Transverse colon (tissue), 4 donors: ENCODE data around the gene BRME1. TPM values are rescaled to one million over a fixed set of nuclear protein-coding genes. Genes with fewer than 3 reads are reported as not detected.

Source experiments
- DNase-seq: peaks from one replicate; pipeline ENCODE4 v3.0.0-alpha.2; 2019
- H3K27ac ChIP-seq, 4 donors: fragments of 200-600 bp; sonication (generic); 2 replicates each; pipeline ENCODE4 v1.5.1; 2016 to 2018; ENCODE audit warnings: inconsistent platforms in 4 of 4
- H3K27me3 ChIP-seq: fragments of 200-600 bp; sonication (generic); 2 replicates; pipeline ENCODE4 v1.5.1; 2017; ENCODE audit warnings: inconsistent platforms
- H3K36me3 ChIP-seq, 4 donors: fragments of 200-600 bp; sonication (generic); 2 replicates each; pipeline ENCODE4 v1.5.1; 2017 to 2019; ENCODE audit warnings: inconsistent platforms in 4 of 4
- H3K4me1 ChIP-seq, 4 donors: fragments of 200-600 bp; sonication (generic); 2 replicates each; pipeline ENCODE4 v1.5.1; 2017 to 2020; ENCODE audit warnings: inconsistent platforms in 4 of 4
- H3K4me3 ChIP-seq, 4 donors: fragments of 200-600 bp; sonication (generic); 1 replicate in 1 of 4; 2 replicates in 3 of 4; pipeline versions ENCODE4 v1.5.1 to v1.6.1; 2017 to 2019; ENCODE audit warnings: inconsistent platforms in 4 of 4
- H3K9me3 ChIP-seq, 2 donors: fragments of 200-600 bp; sonication (generic); 2 replicates each; pipeline ENCODE4 v1.5.1; 2017 to 2019; ENCODE audit warnings: inconsistent platforms in 2 of 2
- EP300 ChIP-seq: sonication (generic); formaldehyde crosslinking; IDR thresholded peaks from one replicate; pipeline ENCODE4 v1.6.1; 2017; ENCODE audit warnings: antibody characterized with exemption, low read depth
- POLR2A ChIP-seq: fragments of 450-650 bp; IDR thresholded peaks from one replicate; pipeline ENCODE4 v1.6.1; 2016; ENCODE audit warnings: antibody characterized with exemption, mild to moderate bottlenecking, moderate library complexity
- POLR2AphosphoS5 ChIP-seq, 3 donors: sonication (generic); formaldehyde crosslinking; IDR thresholded peaks; one replicate each; pipeline ENCODE4 v1.6.1; 2016; ENCODE audit warnings: antibody characterized with exemption in 3 of 3
- WGBS, 2 donors: methylation state at CpG; one replicate each; pipeline ENCODE4 v1.1.5; 2018; ENCODE audit warnings: low coverage in 1 of 2; 5-methylcytosine and 5-hydroxymethylcytosine counted together
- in situ Hi-C, 4 donors: fragments of 200-750 bp; cut with MboI; loops; one replicate each; pipeline versions ENCODE4 v1.15.0 to v1.15.1; 2017; ENCODE audit warnings: low sequenced_read_pairs in 3 of 4, low pct_ligation_motif_present in 1 of 4, low pct_unique_long_range_greater_than_20kb in 1 of 4
- intact Hi-C: fragments of 100-400 bp; cut with DNase I; formaldehyde crosslinking; loops from one replicate; pipeline ENCODE4 v1.15.1; 2023; ENCODE audit warnings: low total_unique reads
- total RNA-seq, 4 donors: library from RNA; depleted of rRNA; stranded (reverse); fragments of >200 nt; gene quantifications; one replicate each; pipeline ENCODE4 v1.1.0, GENCODE V29; 2016
- TF ChIP-seq, protein P1 (sequence below), 5 experiments: fragments of 200-600 bp in 3 of 5; fragments of 450-650 bp in 2 of 5; sonication (generic) in 3 of 5; IDR thresholded peaks; 1 replicate in 2 of 5; 2 replicates in 3 of 5; pipeline ENCODE4 v1.5.1; 2016 to 2017; ENCODE audit warnings: antibody characterized with exemption in 5 of 5, inconsistent platforms in 3 of 5, mild to moderate bottlenecking in 2 of 5, moderate library complexity in 1 of 5

The BRME1 gene
- total RNA-seq, 4 donors from 2014 or later: 5.2 to 102 (median 6.7) TPM

DNA sequence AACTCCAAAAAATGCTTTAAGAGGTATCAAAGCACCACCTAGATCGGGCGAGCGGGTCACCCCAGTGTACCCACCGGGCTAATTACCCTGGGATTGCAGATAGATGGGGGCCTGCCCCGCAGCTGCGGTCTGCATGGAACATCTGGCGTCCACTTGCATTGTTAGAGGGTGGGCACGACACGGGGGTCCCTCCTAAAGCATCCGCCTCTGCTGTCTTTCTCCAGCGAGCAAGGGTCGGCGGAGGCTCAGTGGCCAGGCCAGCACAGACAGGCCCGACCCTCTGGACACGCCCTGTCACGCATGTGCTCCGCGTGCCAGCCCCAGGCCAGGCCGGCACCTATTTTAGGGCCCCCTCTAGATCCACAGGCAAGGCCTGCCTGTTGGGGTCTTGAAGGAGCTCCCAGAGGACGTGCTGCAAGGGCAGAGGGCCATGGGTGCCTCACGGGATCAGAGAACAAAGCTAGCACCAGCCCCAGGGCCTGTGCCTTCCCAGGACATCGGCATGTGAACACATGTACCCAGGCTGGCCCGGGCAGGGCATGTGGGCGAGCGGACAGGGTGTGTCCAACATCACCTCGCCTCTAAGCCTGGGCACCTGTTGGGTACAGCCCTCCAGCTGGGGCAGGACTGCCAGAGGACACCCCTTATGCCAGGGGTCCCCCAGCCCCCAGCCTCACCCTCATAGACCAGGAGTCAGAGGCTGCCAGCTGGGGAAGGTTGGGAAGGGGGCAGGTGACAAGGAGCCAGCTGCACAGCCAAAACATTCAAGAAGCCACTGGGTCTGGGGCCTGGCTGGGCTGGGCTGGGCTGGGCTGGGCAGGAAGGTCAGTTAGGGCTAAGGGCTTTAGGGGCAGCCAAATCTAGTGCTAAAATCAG lies 64.6 kb downstream of the BRME1 start:
- Histone ChIP-seq H3K27me3 (no peaks in the 10 kb centered on the region), H3K4me1 (peaks cover 21 to 75% (median 58%) of the 10 kb centered on the region in 4 donors), H3K4me3 (peak overlapping the region; percentile 82 to 97 (median 90)), H3K36me3 (no peaks in the 10 kb centered on the region), H3K9me3 (no peaks in the 10 kb centered on the region), H3K27ac (peak overlapping the region; percentile 99 to 100 (median 100))
- in situ Hi-C loops (no loop called here), intact Hi-C loops (no loop called here)
- TF ChIP-seq EP300: no peak
- peak; percentile 81 for TF ChIP-seq POLR2A
- TF ChIP-seq POLR2AphosphoS5 (IDR thresholded peaks at IDR 0.05): peak in 2 of 3 donors; percentile 86 to 89
- TF ChIP-seq, protein P1, sequence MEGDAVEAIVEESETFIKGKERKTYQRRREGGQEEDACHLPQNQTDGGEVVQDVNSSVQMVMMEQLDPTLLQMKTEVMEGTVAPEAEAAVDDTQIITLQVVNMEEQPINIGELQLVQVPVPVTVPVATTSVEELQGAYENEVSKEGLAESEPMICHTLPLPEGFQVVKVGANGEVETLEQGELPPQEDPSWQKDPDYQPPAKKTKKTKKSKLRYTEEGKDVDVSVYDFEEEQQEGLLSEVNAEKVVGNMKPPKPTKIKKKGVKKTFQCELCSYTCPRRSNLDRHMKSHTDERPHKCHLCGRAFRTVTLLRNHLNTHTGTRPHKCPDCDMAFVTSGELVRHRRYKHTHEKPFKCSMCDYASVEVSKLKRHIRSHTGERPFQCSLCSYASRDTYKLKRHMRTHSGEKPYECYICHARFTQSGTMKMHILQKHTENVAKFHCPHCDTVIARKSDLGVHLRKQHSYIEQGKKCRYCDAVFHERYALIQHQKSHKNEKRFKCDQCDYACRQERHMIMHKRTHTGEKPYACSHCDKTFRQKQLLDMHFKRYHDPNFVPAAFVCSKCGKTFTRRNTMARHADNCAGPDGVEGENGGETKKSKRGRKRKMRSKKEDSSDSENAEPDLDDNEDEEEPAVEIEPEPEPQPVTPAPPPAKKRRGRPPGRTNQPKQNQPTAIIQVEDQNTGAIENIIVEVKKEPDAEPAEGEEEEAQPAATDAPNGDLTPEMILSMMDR (IDR thresholded peaks at IDR 0.05): no peak
- WGBS, 2 donors: 19% methylated on average over 21 of the region's 26 CpGs; no CpG with 5 or more reads in 1 of the 2 donors
- DNase-seq: peak; percentile 84

DNA sequence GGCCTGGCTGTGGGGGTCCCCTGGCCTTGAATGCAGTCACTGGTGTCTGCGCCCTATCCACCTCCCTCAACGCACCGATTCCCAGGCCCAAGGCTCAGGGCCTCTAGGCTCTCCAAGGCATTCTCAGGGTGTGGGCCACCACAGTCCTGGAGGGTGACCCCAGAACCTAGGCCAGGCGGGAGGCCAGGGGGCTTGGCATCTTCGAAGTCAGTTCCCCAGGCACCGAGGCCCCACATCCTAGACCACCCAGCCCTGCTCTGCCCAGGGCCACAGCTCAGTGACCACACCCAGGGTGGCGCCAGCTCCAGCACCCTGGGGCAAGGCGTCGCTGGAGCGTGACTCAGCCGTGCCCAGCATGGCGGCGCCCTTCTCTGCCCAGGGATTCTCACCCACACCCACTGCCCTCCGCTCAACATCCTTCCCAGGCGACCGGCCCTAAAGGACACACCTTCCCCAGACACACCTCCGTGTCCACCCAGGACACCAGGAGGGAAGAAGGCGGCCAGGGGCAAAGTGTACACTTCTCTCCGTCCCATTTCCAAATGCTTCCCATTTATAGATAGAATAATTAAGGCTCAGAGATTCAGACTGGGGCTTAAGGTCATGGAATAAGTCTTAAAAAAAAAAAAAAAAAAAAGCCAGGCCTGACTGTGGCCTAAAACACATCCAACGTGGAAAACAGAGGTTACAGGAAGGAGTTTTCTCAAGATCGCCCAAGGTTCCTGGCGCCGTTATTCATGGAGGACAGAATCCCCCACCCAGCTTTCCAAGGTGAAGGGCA lies 65.4 kb downstream of the BRME1 start:
- in situ Hi-C loops (no loop called here), intact Hi-C loops (no loop called here)
- TF ChIP-seq POLR2AphosphoS5 (IDR thresholded peaks at IDR 0.05) (peak; percentile 41 to 90 (median 89)), POLR2A (peak; percentile 82), EP300 (no peak)
- TF ChIP-seq, protein P1 (IDR thresholded peaks at IDR 0.05): no peak
- peak overlapping the region; percentile 82 to 97 (median 90) for H3K4me3 ChIP-seq
- no peaks in the 10 kb centered on the region for H3K36me3 ChIP-seq
- peak; percentile 91 for DNase-seq
- peak overlapping the region; percentile 99 to 100 (median 100) for H3K27ac ChIP-seq
- WGBS, 2 donors: 8 to 9% methylated on average over 4 to 19 of the region's 23 CpGs
- H3K9me3 ChIP-seq: no peaks in the 10 kb centered on the region
- H3K4me1 ChIP-seq: peaks cover 27 to 77% (median 57%) of the 10 kb centered on the region in 4 donors
- no peaks in the 10 kb centered on the region for H3K27me3 ChIP-seq

DNA sequence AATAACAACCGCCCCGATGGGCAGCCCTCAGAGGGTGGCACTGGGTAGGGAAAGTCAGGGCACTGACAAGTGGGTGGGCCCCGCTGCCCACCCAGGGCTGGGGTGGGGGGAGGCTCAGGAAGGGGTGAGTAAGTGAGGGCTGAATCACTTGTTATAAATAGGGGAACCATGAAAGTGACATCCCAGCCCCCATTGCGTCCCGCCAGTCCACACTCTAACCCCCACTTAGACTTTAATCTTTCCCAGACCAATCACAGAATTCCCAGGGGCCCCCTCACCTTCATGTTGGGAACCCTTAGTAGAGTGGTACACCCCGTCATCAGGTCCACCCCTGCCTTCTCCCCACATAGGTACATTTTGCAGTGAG lies 66.0 kb downstream of the BRME1 start:
- TF ChIP-seq, protein P1 (IDR thresholded peaks at IDR 0.05): no peak
- TF ChIP-seq POLR2A: no peak
- TF ChIP-seq POLR2AphosphoS5 (IDR thresholded peaks at IDR 0.05): no peak
- TF ChIP-seq EP300: no peak
- Histone ChIP-seq H3K27ac (peak overlapping the region; percentile 99 to 100 (median 100)), H3K4me1 (peaks cover 27 to 77% (median 57%) of the 10 kb centered on the region in 4 donors), H3K27me3 (no peaks in the 10 kb centered on the region), H3K9me3 (no peaks in the 10 kb centered on the region), H3K4me3 (peak overlapping the region; percentile 32 to 97 (median 82)), H3K36me3 (no peaks in the 10 kb centered on the region)
- intact Hi-C loops (no loop called here), in situ Hi-C loops (no loop called here)
- whole genome bisulfite sequencing, 2 donors: 8% methylated on average over 3 of the region's 6 CpGs; no CpG with 5 or more reads in 1 of the 2 donors
- peak; percentile 43 for DNase-seq
